ENCODE results near the gene SLC27A1. TPM values are rescaled to one million over a fixed set of nuclear protein-coding genes. Genes with fewer than 3 reads are reported as not detected.

SLC27A1 gene
- total and polyA plus RNA-seq, 5 donors, result 28.2 to 63.6 (median 38.7) TPM

Other genes starting within 250 kb of the SLC27A1 start
- 10 to 100 TPM; 16.5 to 27.8 (median 22.6) TPM for gene OCEL1, start 244.3 kb upstream of the SLC27A1 start, total RNA-seq
- gene OCEL1, start 244.3 kb upstream of the SLC27A1 start, polyA plus RNA-seq, result 37.5 TPM
- 10 to 100 TPM; 38.6 to 57.5 (median 45.7) TPM for gene NR2F6, start 224.6 kb upstream of the SLC27A1 start, total RNA-seq
- gene NR2F6, start 224.6 kb upstream of the SLC27A1 start, polyA plus RNA-seq, result 28.6 TPM
- gene USHBP1, start 205.8 kb upstream of the SLC27A1 start, total RNA-seq, result 1 to 10 TPM; 2.7 to 5.6 (median 3.5) TPM
- 10.1 TPM for gene USHBP1, start 205.8 kb upstream of the SLC27A1 start, polyA plus RNA-seq
- gene BABAM1, start 203.1 kb upstream of the SLC27A1 start, total RNA-seq, result 10 to 100 TPM; 70.0 to 80.6 (median 75.4) TPM
- gene BABAM1, start 203.1 kb upstream of the SLC27A1 start, polyA plus RNA-seq, result 80.7 TPM
- under 1 TPM; 0.11 to 0.53 (median 0.21) TPM for gene ANKLE1, start 188.6 kb upstream of the SLC27A1 start, total RNA-seq
- gene ANKLE1, start 188.6 kb upstream of the SLC27A1 start, polyA plus RNA-seq, result 0.18 TPM
- gene ABHD8, start 167.1 kb upstream of the SLC27A1 start, total RNA-seq, result 10 to 100 TPM; 12.7 to 17.0 (median 14.3) TPM
- gene ABHD8, start 167.1 kb upstream of the SLC27A1 start, polyA plus RNA-seq, result 15.8 TPM
- 100 to 1,000 TPM; 131 to 180 (median 164) TPM for gene MRPL34, start 164.7 kb upstream of the SLC27A1 start, total RNA-seq
- gene MRPL34, start 164.7 kb upstream of the SLC27A1 start, polyA plus RNA-seq, result 321 TPM
- gene DDA1, start 161.0 kb upstream of the SLC27A1 start, total RNA-seq, result 10 to 100 TPM; 29.7 to 33.6 (median 30.8) TPM
- 92.5 TPM for gene DDA1, start 161.0 kb upstream of the SLC27A1 start, polyA plus RNA-seq
- gene ANO8, start 135.7 kb upstream of the SLC27A1 start, total RNA-seq, result 10 to 100 TPM in 1 of 4 donors, 1 to 10 TPM in 3; 7.1 to 10.9 (median 8.7) TPM
- 7.8 TPM for gene ANO8, start 135.7 kb upstream of the SLC27A1 start, polyA plus RNA-seq
- gene GTPBP3, start 133.0 kb upstream of the SLC27A1 start, total RNA-seq, result 10 to 100 TPM in 2 of 4 donors, 1 to 10 TPM in 2; 7.9 to 11.3 (median 10.3) TPM
- 8.4 TPM for gene GTPBP3, start 133.0 kb upstream of the SLC27A1 start, polyA plus RNA-seq
- gene PLVAP, start 93.2 kb upstream of the SLC27A1 start, total RNA-seq, result 100 to 1,000 TPM; 105 to 113 (median 108) TPM
- gene PLVAP, start 93.2 kb upstream of the SLC27A1 start, polyA plus RNA-seq, result 81.7 TPM
- under 1 TPM in 1 of 4 donors, not detected in 3; 0.43 TPM for gene CCDC194, start 76.3 kb upstream of the SLC27A1 start, total RNA-seq
- gene CCDC194, start 76.3 kb upstream of the SLC27A1 start, polyA plus RNA-seq, result not detected
- 10 to 100 TPM; 32.3 to 56.3 (median 39.6) TPM for gene BST2, start 64.9 kb upstream of the SLC27A1 start, total RNA-seq
- gene BST2, start 64.9 kb upstream of the SLC27A1 start, polyA plus RNA-seq, result 45.1 TPM
- gene MVB12A, start 50.5 kb upstream of the SLC27A1 start, total RNA-seq, result 10 to 100 TPM; 20.6 to 27.2 (median 23.4) TPM
- gene MVB12A, start 50.5 kb upstream of the SLC27A1 start, polyA plus RNA-seq, result 30.5 TPM
- under 1 TPM in 3 of 4 donors, not detected in 1; 0.22 to 0.42 (median 0.34) TPM for gene TMEM221, start 21.9 kb upstream of the SLC27A1 start, total RNA-seq
- gene TMEM221, start 21.9 kb upstream of the SLC27A1 start, polyA plus RNA-seq, result 0.43 TPM
- under 1 TPM in 2 of 4 donors, not detected in 2; 0.29 to 0.45 TPM for gene NXNL1, start 9.6 kb upstream of the SLC27A1 start, total RNA-seq
- 0.63 TPM for gene NXNL1, start 9.6 kb upstream of the SLC27A1 start, polyA plus RNA-seq
- 10 to 100 TPM; 28.1 to 32.3 (median 30.1) TPM for gene PGLS, start 41.1 kb downstream of the SLC27A1 start, total RNA-seq
- 33.4 TPM for gene PGLS, start 41.1 kb downstream of the SLC27A1 start, polyA plus RNA-seq
- gene COLGALT1, start 85.1 kb downstream of the SLC27A1 start, total RNA-seq, result 10 to 100 TPM; 25.1 to 36.3 (median 35.1) TPM
- gene COLGALT1, start 85.1 kb downstream of the SLC27A1 start, polyA plus RNA-seq, result 19.0 TPM
- under 1 TPM in 2 of 4 donors, not detected in 2; 0.03 to 0.06 TPM for gene UNC13A, start 217.8 kb downstream of the SLC27A1 start, total RNA-seq
- gene UNC13A, start 217.8 kb downstream of the SLC27A1 start, polyA plus RNA-seq, result 0.05 TPM
- 10 to 100 TPM; 24.8 to 35.5 (median 31.6) TPM for gene MAP1S, start 249.0 kb downstream of the SLC27A1 start, total RNA-seq
- 14.7 TPM for gene MAP1S, start 249.0 kb downstream of the SLC27A1 start, polyA plus RNA-seq